ENCODE results near the gene STOX1.
"Not testable (repeated sequence)": the region's sequence is repeated elsewhere in the genome, so short reads cannot be mapped to it uniquely, and the experiment has no call there.

The STOX1 gene

GRCh38 chr10:68934994-68935393 lies 107.7 kb downstream of the STOX1 start:
- H3K4me3 ChIP-seq (ENCODE audit: low read depth in 1 of 2, low read length in 1 of 2), result no peak overlapping the region
- H3K4me1 ChIP-seq (ENCODE audit: control insufficient read depth in 1 of 2, insufficient read depth in 1 of 2, low read depth in 1 of 2, low read length in 1 of 2), result no peaks in the 10 kb centered on the region
- no peaks in the 10 kb centered on the region for H3K27me3 ChIP-seq
- H3K9me3 ChIP-seq, result no peaks in the 10 kb centered on the region
- no peak overlapping the region for H3K27ac ChIP-seq
- TF ChIP-seq CTCF (IDR thresholded peaks at IDR 0.05), result no peak
- H3K36me3 ChIP-seq, result peaks cover 72% of the 10 kb centered on the region

- no peaks in the 10 kb centered on the region for H3K4me1 ChIP-seq (ENCODE audit: control insufficient read depth in 1 of 2, insufficient read depth in 1 of 2, low read depth in 1 of 2, low read length in 1 of 2)
- H3K27me3 ChIP-seq, result no peaks in the 10 kb centered on the region
- no peak for TF ChIP-seq CTCF (IDR thresholded peaks at IDR 0.05)
- H3K9me3 ChIP-seq, result no peaks in the 10 kb centered on the region
- H3K4me3 ChIP-seq (ENCODE audit: low read depth in 1 of 2, low read length in 1 of 2), result no peak overlapping the region
- peaks cover 69% of the 10 kb centered on the region for H3K36me3 ChIP-seq
- no peak overlapping the region for H3K27ac ChIP-seq
These were observed 110.8 kb downstream of the STOX1 start for GRCh38 chr10:68938117-68938516.

- Histone ChIP-seq H3K4me1 (ENCODE audit: control insufficient read depth in 1 of 2, insufficient read depth in 1 of 2, low read depth in 1 of 2, low read length in 1 of 2) (no peaks in the 10 kb centered on the region), H3K27ac (no peak overlapping the region), H3K4me3 (ENCODE audit: low read depth in 1 of 2, low read length in 1 of 2) (no peak overlapping the region), H3K9me3 (no peaks in the 10 kb centered on the region), H3K27me3 (no peaks in the 10 kb centered on the region), H3K36me3 (peaks cover 74% of the 10 kb centered on the region)
- no peak for TF ChIP-seq CTCF (IDR thresholded peaks at IDR 0.05)
These were observed 111.6 kb downstream of the STOX1 start for GRCh38 chr10:68938884-68939283.

GRCh38 chr10:68940917-68941316 lies 113.6 kb downstream of the STOX1 start:
- H3K4me3 ChIP-seq (ENCODE audit: low read depth in 1 of 2, low read length in 1 of 2); H3K9me3 ChIP-seq; H3K27me3 ChIP-seq; H3K4me1 ChIP-seq (ENCODE audit: control insufficient read depth in 1 of 2, insufficient read depth in 1 of 2, low read depth in 1 of 2, low read length in 1 of 2); H3K27ac ChIP-seq: not testable (repeated sequence)
- H3K36me3 ChIP-seq, result peaks cover 75% of the 10 kb centered on the region

All from neutrophil (primary cell).